ENCODE data around the gene EIF3F. TPM values are rescaled to one million over a fixed set of nuclear protein-coding genes. Genes with fewer than 3 reads are reported as not detected.

The EIF3F gene
- total and polyA plus RNA-seq, 8 donors, result 102 to 580 (median 189) TPM

DNA sequence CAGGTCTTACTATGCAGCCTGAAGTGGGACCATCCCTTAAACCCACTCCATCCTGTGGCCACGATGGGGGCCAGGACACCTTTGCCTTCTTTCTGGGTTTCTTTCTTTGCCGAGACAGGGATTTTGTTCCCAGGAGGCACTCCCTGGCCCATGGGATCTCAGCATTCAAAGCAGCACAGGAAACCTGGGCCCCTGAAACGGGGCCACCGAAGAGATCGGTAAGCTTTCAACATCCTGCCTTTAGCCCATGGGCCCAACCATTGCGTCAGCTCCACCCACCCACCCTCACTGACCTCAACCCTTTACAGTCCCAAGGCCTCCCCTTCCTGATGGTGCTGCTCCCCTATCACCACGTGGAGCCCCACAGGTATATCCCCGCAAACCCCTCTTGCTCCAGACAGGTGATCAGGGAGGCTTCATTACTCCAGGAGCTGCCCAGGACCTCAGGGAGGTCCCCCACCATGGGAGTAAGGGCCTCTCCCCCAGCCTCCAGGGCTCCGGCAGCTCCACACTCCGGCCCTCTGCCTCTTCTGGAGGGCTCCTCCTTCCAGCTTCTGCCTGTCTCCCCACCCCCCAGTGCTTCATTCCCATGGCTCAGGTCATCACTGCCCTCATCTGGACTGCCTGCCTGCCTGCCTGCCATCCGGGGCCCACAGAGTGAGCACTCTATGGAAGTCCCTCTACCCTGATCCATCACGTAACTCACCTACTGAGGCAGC lies 51.8 kb downstream of the EIF3F start:
- WGBS, 5 donors, result 75 to 87% (median 80%) methylated on average over 11 to 12 of the region's 12 CpGs
- H3K4me3 ChIP-seq, result no peak overlapping the region
- no peaks in the 10 kb centered on the region for H3K27me3 ChIP-seq
- H3K27ac ChIP-seq, result no peak overlapping the region
- no peaks in the 10 kb centered on the region for H3K9me3 ChIP-seq
- TF ChIP-seq EP300 (IDR thresholded peaks at IDR 0.05), result no peak
- no peak for TF ChIP-seq POLR2AphosphoS5 (IDR thresholded peaks at IDR 0.05)
- H3K4me1 ChIP-seq, result no peaks in the 10 kb centered on the region
- no peaks in the 10 kb centered on the region for H3K36me3 ChIP-seq
- peak in 1 of 2 donors; percentile 7 for DNase-seq
- intact Hi-C loops (cut with DNase I; ENCODE audit: low total_unique reads), result loop anchor here (5.0 kb wide), 1 partner anchor 58 kb away; no protein-coding TSS in a partner anchor

DNA sequence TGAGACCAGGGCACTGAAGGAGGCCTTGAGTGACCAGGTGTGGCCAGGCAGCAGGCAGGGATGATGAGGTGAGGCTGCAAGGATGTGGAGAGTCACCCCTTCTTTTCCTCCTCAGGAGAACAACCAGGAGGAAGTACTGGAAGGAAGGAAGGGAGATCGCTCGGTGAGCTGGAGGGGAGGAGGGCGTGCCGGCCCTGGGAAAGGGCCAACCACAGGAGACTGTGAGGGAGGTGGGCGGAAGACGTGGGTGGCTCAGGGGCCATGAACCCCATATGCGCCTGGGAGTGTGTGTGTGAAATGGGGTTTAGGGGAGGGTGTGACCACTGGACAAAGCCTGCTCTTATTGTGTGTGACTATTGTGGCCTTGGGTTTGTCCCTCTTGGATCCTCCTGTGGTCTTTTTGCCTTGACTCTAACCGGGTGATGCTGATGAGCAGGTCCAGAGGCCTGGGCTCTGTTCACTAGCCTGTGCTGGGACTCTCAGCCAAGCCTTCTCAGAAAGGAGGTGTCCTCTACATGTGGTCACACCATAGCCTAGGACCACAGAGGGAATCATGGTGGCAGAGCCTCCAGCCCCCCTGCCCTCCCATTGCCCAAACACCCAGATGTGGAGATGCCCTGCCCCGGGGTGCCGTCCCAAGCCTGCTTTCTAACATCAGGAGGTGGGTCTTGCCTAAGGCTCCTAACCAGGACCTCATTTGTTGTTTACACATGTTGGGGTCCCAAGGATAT lies 52.6 kb downstream of the EIF3F start:
- DNase-seq, result peak in 1 of 2 donors; percentile 15
- H3K36me3 ChIP-seq, result no peaks in the 10 kb centered on the region
- no peaks in the 10 kb centered on the region for H3K9me3 ChIP-seq
- no peak overlapping the region for H3K4me3 ChIP-seq
- TF ChIP-seq POLR2A (IDR thresholded peaks at IDR 0.05), result no peak
- no peak for TF ChIP-seq POLR2AphosphoS5 (IDR thresholded peaks at IDR 0.05)
- TF ChIP-seq, protein P1, sequence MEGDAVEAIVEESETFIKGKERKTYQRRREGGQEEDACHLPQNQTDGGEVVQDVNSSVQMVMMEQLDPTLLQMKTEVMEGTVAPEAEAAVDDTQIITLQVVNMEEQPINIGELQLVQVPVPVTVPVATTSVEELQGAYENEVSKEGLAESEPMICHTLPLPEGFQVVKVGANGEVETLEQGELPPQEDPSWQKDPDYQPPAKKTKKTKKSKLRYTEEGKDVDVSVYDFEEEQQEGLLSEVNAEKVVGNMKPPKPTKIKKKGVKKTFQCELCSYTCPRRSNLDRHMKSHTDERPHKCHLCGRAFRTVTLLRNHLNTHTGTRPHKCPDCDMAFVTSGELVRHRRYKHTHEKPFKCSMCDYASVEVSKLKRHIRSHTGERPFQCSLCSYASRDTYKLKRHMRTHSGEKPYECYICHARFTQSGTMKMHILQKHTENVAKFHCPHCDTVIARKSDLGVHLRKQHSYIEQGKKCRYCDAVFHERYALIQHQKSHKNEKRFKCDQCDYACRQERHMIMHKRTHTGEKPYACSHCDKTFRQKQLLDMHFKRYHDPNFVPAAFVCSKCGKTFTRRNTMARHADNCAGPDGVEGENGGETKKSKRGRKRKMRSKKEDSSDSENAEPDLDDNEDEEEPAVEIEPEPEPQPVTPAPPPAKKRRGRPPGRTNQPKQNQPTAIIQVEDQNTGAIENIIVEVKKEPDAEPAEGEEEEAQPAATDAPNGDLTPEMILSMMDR (IDR thresholded peaks at IDR 0.05), result no peak
- no peak for TF ChIP-seq EP300 (IDR thresholded peaks at IDR 0.05)
- WGBS, 5 donors, result 69 to 91% (median 84%) methylated on average over 10 of the region's 10 CpGs
- intact Hi-C loops (cut with DNase I; ENCODE audit: low total_unique reads), result loop anchor here (5.0 kb wide), 1 partner anchor 58 kb away; no protein-coding TSS in a partner anchor
- no peaks in the 10 kb centered on the region for H3K4me1 ChIP-seq
- no peak overlapping the region for H3K27ac ChIP-seq
- H3K27me3 ChIP-seq, result no peaks in the 10 kb centered on the region

DNA sequence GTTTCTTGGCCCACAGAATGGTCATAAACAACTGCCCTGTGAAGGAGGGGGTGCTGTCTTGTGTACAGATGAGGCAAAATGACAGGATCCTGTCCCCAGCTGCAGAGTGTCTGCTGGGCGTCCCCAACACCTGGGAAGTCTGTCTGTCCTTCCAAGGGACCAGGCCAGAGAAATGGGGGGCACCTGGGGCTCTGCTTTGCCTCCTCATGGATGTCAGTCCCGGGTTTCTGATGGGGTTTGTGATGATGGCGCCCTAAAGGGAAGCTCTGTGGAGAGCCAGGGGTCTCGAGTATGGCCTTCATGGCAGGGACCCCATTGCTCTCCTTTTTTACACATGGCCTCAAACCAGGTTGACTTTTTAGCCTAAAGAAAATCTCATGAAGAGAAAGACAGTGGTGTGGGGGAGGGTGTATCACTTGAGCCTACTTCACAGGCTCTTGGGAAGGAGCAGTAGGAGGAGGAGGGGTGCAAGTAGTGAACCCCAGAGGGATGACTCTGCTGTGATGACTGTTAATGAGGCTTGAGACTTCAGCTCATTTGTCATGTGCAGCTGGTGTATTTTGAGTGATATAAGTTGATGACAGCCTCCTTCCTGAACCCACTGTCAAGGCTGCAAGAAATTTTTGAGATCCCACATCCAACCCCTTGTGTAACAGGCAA lies 53.3 kb downstream of the EIF3F start:
- no peak for DNase-seq
- TF ChIP-seq EP300 (IDR thresholded peaks at IDR 0.05), result no peak
- TF ChIP-seq, protein P1 (IDR thresholded peaks at IDR 0.05), result no peak
- no peak for TF ChIP-seq POLR2A (IDR thresholded peaks at IDR 0.05)
- no peak for TF ChIP-seq POLR2AphosphoS5 (IDR thresholded peaks at IDR 0.05)
- WGBS, 5 donors, result 60 to 82% (median 66%) methylated on average over 4 of the region's 4 CpGs

DNA sequence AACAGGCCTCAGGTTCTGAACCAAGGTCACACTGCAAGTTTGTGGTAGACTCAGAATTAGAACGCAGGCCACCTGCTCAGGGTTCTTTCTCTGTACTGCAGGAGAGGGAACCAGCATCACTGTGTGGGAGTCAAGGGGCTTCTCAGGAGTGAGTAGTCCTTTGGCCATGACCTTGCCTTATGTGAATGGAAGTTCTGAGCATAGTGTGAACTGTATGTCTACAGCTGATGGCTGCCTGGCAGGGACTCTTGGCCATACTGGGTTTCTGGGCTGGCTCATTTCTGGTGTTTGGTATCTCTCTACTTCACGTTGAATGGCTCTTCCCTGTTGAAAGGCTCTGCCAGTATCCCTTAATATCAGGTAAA lies 53.8 kb downstream of the EIF3F start:
- no peak for DNase-seq
- intact Hi-C loops (cut with DNase I; ENCODE audit: low total_unique reads), result no loop called here
- H3K9me3 ChIP-seq, result no peaks in the 10 kb centered on the region
- 83 to 96% (median 87%) methylated on average over 2 of the region's 2 CpGs for WGBS, 5 donors
- H3K27ac ChIP-seq, result no peak overlapping the region
- TF ChIP-seq, protein P1 (IDR thresholded peaks at IDR 0.05), result no peak
- TF ChIP-seq POLR2A (IDR thresholded peaks at IDR 0.05) (no peak), EP300 (IDR thresholded peaks at IDR 0.05) (no peak), POLR2AphosphoS5 (IDR thresholded peaks at IDR 0.05) (no peak)
- H3K4me1 ChIP-seq, result no peaks in the 10 kb centered on the region
- no peaks in the 10 kb centered on the region for H3K36me3 ChIP-seq
- H3K4me3 ChIP-seq, result no peak overlapping the region
- H3K27me3 ChIP-seq, result no peaks in the 10 kb centered on the region

More for the DNA sequence above, 53.3 kb downstream of the EIF3F start:
- Histone ChIP-seq H3K27ac (no peak overlapping the region), H3K4me1 (no peaks in the 10 kb centered on the region), H3K27me3 (no peaks in the 10 kb centered on the region), H3K9me3 (no peaks in the 10 kb centered on the region), H3K36me3 (no peaks in the 10 kb centered on the region), H3K4me3 (no peak overlapping the region)
- intact Hi-C loops (cut with DNase I; ENCODE audit: low total_unique reads), result no loop called here

All from stomach (tissue), 9 donors.